Cardiac muscle cell (in vitro differentiated cells and primary cell): ENCODE measurements around the gene C2orf69. TPM values are rescaled to one million over a fixed set of nuclear protein-coding genes. Genes with fewer than 3 reads are reported as not detected.

Experiments
- DNase-seq, 2 donors: peaks; one replicate each; pipeline versions ENCODE4 v3.0.0 to v3.0.0-alpha.2; 2010 to 2017; ENCODE audit warnings: low read depth in 1 of 2, low spot score in 1 of 2
- H3K27ac ChIP-seq: fragments of 200-600 bp; sonication (generic); 2 replicates; pipeline ENCODE4 v1.5.1; 2016
- H3K27me3 ChIP-seq: fragments of 200-600 bp; sonication (generic); 2 replicates; pipeline ENCODE4 v1.6.0; 2016; ENCODE audit warnings: control low read depth
- H3K36me3 ChIP-seq: fragments of 200-600 bp; sonication (generic); 2 replicates; pipeline ENCODE4 v1.5.1; 2016; ENCODE audit warnings: control low read depth
- H3K4me1 ChIP-seq: fragments of 200-600 bp; sonication (generic); 2 replicates; pipeline ENCODE4 v1.8.1; 2017; ENCODE audit warnings: low read depth, mild to moderate bottlenecking, mixed run types
- H3K4me3 ChIP-seq: fragments of 200-600 bp; sonication (generic); 2 replicates; pipeline ENCODE4 v1.5.1; 2016; ENCODE audit warnings: mild to moderate bottlenecking
- H3K9me3 ChIP-seq: fragments of 200-600 bp; sonication (generic); 2 replicates; pipeline ENCODE4 v1.5.1; 2017; ENCODE audit warnings: low read depth, mild to moderate bottlenecking, control low read depth
- CTCF ChIP-seq: IDR thresholded peaks from 2 replicates; pipeline ENCODE4 v1.5.1; 2012; ENCODE audit warnings: low read depth, mild to moderate bottlenecking, low read length
- polyA plus RNA-seq: library from polyadenylated mRNA; unstranded; fragments of >200 nt; fragmentation: Nextera tagmentation; extraction: Ambion mirVana; gene quantifications from 2 replicates; pipeline ENCODE4 v1.2.1, GENCODE V29; 2016
- total RNA-seq: library from RNA; depleted of rRNA; stranded (reverse); fragments of >200 nt; gene quantifications from 2 replicates; pipeline ENCODE4 v1.2.3, GENCODE V29; 2016

C2orf69 gene
- total and polyA plus RNA-seq, 2 experiments from 2014 or later: 6.3 to 11.0 TPM

- peaks cover 30% of the 10 kb centered on the region for H3K36me3 ChIP-seq
- no peak for TF ChIP-seq CTCF
Measured at GRCh38 chr2:199929262-199929661, 18.2 kb downstream of the C2orf69 start.

DNA sequence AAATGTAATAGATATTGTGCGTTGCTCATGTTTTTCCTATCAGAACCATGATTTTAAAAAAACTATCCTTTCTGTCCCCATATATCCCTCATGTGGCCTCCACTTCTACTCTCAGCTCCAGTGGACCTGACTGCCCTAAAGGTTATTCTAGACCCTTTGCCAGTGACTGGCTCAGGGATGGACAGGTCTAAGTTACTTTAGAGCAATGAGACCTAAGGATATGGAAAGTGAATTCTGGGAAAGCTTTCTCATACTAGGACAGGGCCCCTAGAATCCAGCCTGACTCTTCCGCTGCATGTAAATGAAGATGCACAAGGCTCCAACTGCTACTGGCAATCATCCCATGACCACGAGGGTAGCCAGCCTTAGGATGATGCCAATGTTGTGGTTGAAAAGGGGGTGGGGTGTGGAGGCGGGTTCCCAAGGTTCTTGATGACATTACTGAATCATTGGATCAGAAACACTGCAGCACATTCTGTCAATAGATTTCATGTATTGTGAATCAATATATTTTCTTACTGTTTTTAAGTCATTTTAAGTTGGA lies 21.3 kb downstream of the C2orf69 start:
- no peaks in the 10 kb centered on the region for H3K4me1 ChIP-seq
- H3K9me3 ChIP-seq: no peaks in the 10 kb centered on the region
- no peak overlapping the region for H3K4me3 ChIP-seq
- no peak overlapping the region for H3K27ac ChIP-seq
- peaks cover 44% of the 10 kb centered on the region for H3K36me3 ChIP-seq
- peak in 1 of 2 donors; percentile 18 for DNase-seq
- no peak for TF ChIP-seq CTCF
- H3K27me3 ChIP-seq: no peaks in the 10 kb centered on the region

More at GRCh38 chr2:199929262-199929661, 18.2 kb downstream of the C2orf69 start:
- H3K9me3 ChIP-seq: no peaks in the 10 kb centered on the region
- DNase-seq: no peak
- H3K27me3 ChIP-seq: no peaks in the 10 kb centered on the region
- H3K27ac ChIP-seq: no peak overlapping the region
- H3K4me1 ChIP-seq: no peaks in the 10 kb centered on the region
- H3K4me3 ChIP-seq: no peak overlapping the region

DNA sequence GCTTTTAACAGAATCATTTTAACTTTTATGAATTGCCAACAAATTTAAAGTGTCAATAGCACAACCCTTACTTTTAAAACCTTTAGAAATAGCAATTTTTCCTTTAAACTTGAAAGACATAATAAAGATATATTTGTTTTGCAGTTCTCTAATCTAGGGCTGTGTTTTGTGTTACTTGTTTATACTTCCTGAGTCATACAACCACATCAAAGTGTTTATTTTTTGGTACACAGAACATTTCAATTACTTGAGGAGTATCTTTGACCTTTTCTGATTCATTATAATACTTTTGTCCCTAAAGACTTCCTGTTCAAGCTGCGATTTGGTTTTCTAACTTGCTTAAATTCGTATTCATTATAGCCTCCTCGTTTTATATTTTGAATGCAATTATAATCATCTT lies 22.4 kb downstream of the C2orf69 start:
- H3K27ac ChIP-seq: no peak overlapping the region
- TF ChIP-seq CTCF: no peak
- no peak for DNase-seq
- no peaks in the 10 kb centered on the region for H3K4me1 ChIP-seq
- no peaks in the 10 kb centered on the region for H3K27me3 ChIP-seq
- no peak overlapping the region for H3K4me3 ChIP-seq
- no peaks in the 10 kb centered on the region for H3K9me3 ChIP-seq
- H3K36me3 ChIP-seq: peaks cover 48% of the 10 kb centered on the region

DNA sequence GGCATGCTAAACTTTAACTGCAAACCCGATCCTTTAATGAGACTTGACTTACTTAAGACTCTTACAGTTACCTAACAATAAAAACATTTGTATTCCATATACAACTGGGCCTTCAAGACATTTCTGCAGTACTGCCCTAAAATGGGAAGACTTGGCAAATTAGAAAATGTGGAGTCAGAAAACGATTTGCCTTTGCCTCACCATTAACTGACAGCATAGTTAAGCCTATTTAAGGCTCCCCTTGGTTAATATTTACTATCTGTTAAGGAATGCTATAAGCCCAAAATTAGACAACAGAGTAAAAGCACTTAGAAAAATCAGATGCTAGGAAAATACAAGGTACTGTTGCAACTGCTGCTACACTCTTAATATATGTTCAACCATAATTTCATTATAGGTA lies 25.5 kb downstream of the C2orf69 start:
- H3K27me3 ChIP-seq: no peaks in the 10 kb centered on the region
- no peak for DNase-seq
- H3K4me1 ChIP-seq: no peaks in the 10 kb centered on the region
- no peak for TF ChIP-seq CTCF
- H3K27ac ChIP-seq: no peak overlapping the region
- peaks cover 56% of the 10 kb centered on the region for H3K36me3 ChIP-seq
- H3K4me3 ChIP-seq: no peak overlapping the region
- H3K9me3 ChIP-seq: no peaks in the 10 kb centered on the region

GRCh38 chr2:199940373-199940772 lies 29.3 kb downstream of the C2orf69 start:
- Histone ChIP-seq H3K4me1 (no peaks in the 10 kb centered on the region), H3K9me3 (no peaks in the 10 kb centered on the region), H3K27ac (no peak overlapping the region), H3K27me3 (no peaks in the 10 kb centered on the region), H3K4me3 (no peak overlapping the region), H3K36me3 (peaks cover 51% of the 10 kb centered on the region)
- peak in 1 of 2 donors; percentile 30 for DNase-seq
- peak; percentile 22 for TF ChIP-seq CTCF
